Heart left ventricle (tissue), 16 donors: ENCODE measurements around the gene VPS26A. TPM values are rescaled to one million over a fixed set of nuclear protein-coding genes. Genes with fewer than 3 reads are reported as not detected.
A peak's percentile ranks its signal among the peaks of the same experiment; 100 is the strongest.

Experiments used
- ATAC-seq, 4 donors: fragments of 200-7000 bp; cut with Tn5 transposase; one replicate each; pipeline ENCODE4 v1.9.1; 2020 to 2022; ENCODE audit warnings: moderate library complexity in 4 of 4, mild to moderate bottlenecking in 3 of 4, moderate number of reproducible peaks in 1 of 4
- DNase-seq, 5 donors: peaks; one replicate each; pipeline ENCODE4 v3.0.0-alpha.2; 2020
- H3K27ac ChIP-seq, 12 donors: fragments of 200-600 bp; sonication (generic) in 4 of 12; one replicate each; pipeline versions ENCODE4 v1.5.0 to v1.8.0; 2016 to 2022; ENCODE audit warnings: mild to moderate bottlenecking in 2 of 12
- H3K27me3 ChIP-seq, 9 donors: fragments of 200-600 bp; sonication (generic) in 2 of 9; one replicate each; pipeline versions ENCODE4 v1.5.1 to v1.8.0; 2016 to 2022; ENCODE audit warnings: mild to moderate bottlenecking in 3 of 9
- H3K36me3 ChIP-seq, 9 donors: fragments of 200-600 bp; sonication (generic) in 2 of 9; one replicate each; pipeline versions ENCODE4 v1.5.0 to v1.8.0; 2018 to 2022; ENCODE audit warnings: mild to moderate bottlenecking in 2 of 9
- H3K4me1 ChIP-seq, 12 donors: fragments of 200-600 bp; sonication (generic) in 4 of 12; one replicate each; pipeline versions ENCODE4 v1.5.0 to v1.8.0; 2016 to 2022; ENCODE audit warnings: mild to moderate bottlenecking in 3 of 12
- H3K4me3 ChIP-seq, 12 donors: fragments of 200-600 bp; sonication (generic) in 4 of 12; one replicate each; pipeline versions ENCODE4 v1.5.0 to v1.8.0; 2017 to 2022; ENCODE audit warnings: mild to moderate bottlenecking in 9 of 12, moderate library complexity in 4 of 12
- H3K9me3 ChIP-seq, 12 donors: fragments of 200-600 bp; sonication (generic) in 4 of 12; one replicate each; pipeline versions ENCODE4 v1.5.0 to v1.8.0; 2016 to 2022; ENCODE audit warnings: mild to moderate bottlenecking in 1 of 12
- CTCF ChIP-seq, 12 donors: fragments of 200-600 bp; sonication (generic) in 4 of 12; IDR thresholded peaks; one replicate each; pipeline versions ENCODE4 v1.5.0 to v1.8.0; 2018 to 2022; ENCODE audit warnings: antibody characterized with exemption in 12 of 12, mild to moderate bottlenecking in 5 of 12
- POLR2A ChIP-seq, 2 donors: fragments of 450-650 bp; IDR thresholded peaks; one replicate each; pipeline ENCODE4 v1.6.1; 2017; ENCODE audit warnings: antibody characterized with exemption in 2 of 2, mild to moderate bottlenecking in 2 of 2, moderate library complexity in 2 of 2
- WGBS, 4 donors: extraction: QIAGEN DNeasy Blood & Tissue Kit in 2 of 4; methylation state at CpG; one replicate each; pipeline versions ENCODE4 v1.1.5 to v1.1.7; 2013 to 2018; 5-methylcytosine and 5-hydroxymethylcytosine counted together
- intact Hi-C, 10 donors: fragments of 100-400 bp; cut with DNase I; formaldehyde crosslinking; loops; one replicate each; pipeline versions ENCODE4 v1.11.1 to v1.14.2; 2022
- polyA plus RNA-seq, 2 donors: library from polyadenylated mRNA; stranded (reverse); fragments of 200-250 nt; gene quantifications; one replicate each; pipeline ENCODE4 v1.2.3, GENCODE V29; 2013
- total RNA-seq, 9 donors: library from RNA; depleted of rRNA in 2 of 9; stranded (reverse); fragments of >200 nt in 2 of 9; fragmentation: NEBNext Ultra II Directional in 3 of 9; extraction: Animal tissue kit (Norgen Biotek cat#: 25700) in 3 of 9; gene quantifications; one replicate each; pipeline versions ENCODE4 v1.1.0 to v1.2.4, GENCODE V29; 2016 to 2023
- donor health status: ischemic (EF 13 %, LVEDD 7.1; RV severe dilation, severe dysfunction).
- donor health status: healthy with polysubstance abuse.
- donor health status: DM: no; HTN: yes; CAD: no.
- donor health status: DM: no; HTN: no; CAD: no.
- donor health status: ischemic (EF 25% LVEDD 6.9; RV normal size, moderate dysfunction).
- donor health status: ischemic (EF 25% LVEDD 5.7; RV mildly dilated, moderate dysfunction).
- donor health status: healthy.
- donor health status: DM: yes; HTN: yes; CAD: no.
- donor health status: ischemic (EF 35%, LVEDD 5.7; RV mildly dilated, moderate dysfunction).
- donor health status: nonischemic (EF 11% LVEDD 7.7; RV severe dilation, severe dysfunction).
- donor health status: DM: yes; HTN: yes; CAD: no.
- donor health status: PGD.
- donor health status: ischemic (EF 29% LVEDD 5.4; RV normal size, mild dysfunction).
- donor health status: nonischemic (EF 23%, LVEDD 6.1; RV moderate dilation, normal function).

The VPS26A gene
- total and polyA plus RNA-seq, 11 donors = 15.5 to 42.3 (median 34.4) TPM

- intact Hi-C loops = loop anchor here in 2 of 10 donors (10.0 kb wide), 2 partner anchors 177 to 187 kb away; no protein-coding TSS in a partner anchor
- ATAC-seq (no peak), DNase-seq (no peak)
- H3K36me3 ChIP-seq = peaks cover 0 to 42% (median 24%) of the 10 kb centered on the region in 9 donors
- peak overlapping the region in 2 of 12 donors; percentile 86 to 98 for H3K4me3 ChIP-seq
- no peaks in the 10 kb centered on the region for H3K9me3 ChIP-seq
- TF ChIP-seq POLR2A (IDR thresholded peaks at IDR 0.05) (no peak), CTCF (IDR thresholded peaks at IDR 0.05) (no peak)
- H3K4me1 ChIP-seq = peaks cover 0 to 38% (median 26%) of the 10 kb centered on the region in 12 donors
- no peak overlapping the region for H3K27ac ChIP-seq
- no peaks in the 10 kb centered on the region for H3K27me3 ChIP-seq
- WGBS, 4 donors = 85 to 92% (median 89%) methylated on average over 4 of the region's 4 CpGs
Observed at GRCh38 chr10:69182005-69182404, 58.0 kb downstream of the VPS26A start.

- ATAC-seq (no peak), DNase-seq (no peak)
- Histone ChIP-seq H3K36me3 (peaks cover 0 to 87% (median 69%) of the 10 kb centered on the region in 9 donors), H3K4me1 (peaks cover 0 to 21% (median 12%) of the 10 kb centered on the region in 12 donors), H3K4me3 (no peak overlapping the region), H3K9me3 (no peaks in the 10 kb centered on the region), H3K27ac (no peak overlapping the region), H3K27me3 (no peaks in the 10 kb centered on the region)
- 93 to 100% (median 96%) methylated on average over 1 of the region's 1 CpG for WGBS, 4 donors
- TF ChIP-seq POLR2A (IDR thresholded peaks at IDR 0.05) = no peak
- no peak for TF ChIP-seq CTCF (IDR thresholded peaks at IDR 0.05)
- intact Hi-C loops = loop anchor here in 2 of 10 donors (10.0 kb wide), 2 partner anchors 182 to 192 kb away; no protein-coding TSS in a partner anchor
Observed at GRCh38 chr10:69186524-69186923, 62.5 kb downstream of the VPS26A start.

- H3K27ac ChIP-seq = no peak overlapping the region
- WGBS, 4 donors = 66 to 79% (median 72%) methylated on average over 2 of the region's 2 CpGs
- ATAC-seq (no peak), DNase-seq (no peak)
- intact Hi-C loops = no loop called here
- no peaks in the 10 kb centered on the region for H3K27me3 ChIP-seq
- peaks cover 0 to 100% (median 94%) of the 10 kb centered on the region in 9 donors for H3K36me3 ChIP-seq
- no peaks in the 10 kb centered on the region for H3K4me1 ChIP-seq
- no peaks in the 10 kb centered on the region for H3K9me3 ChIP-seq
- H3K4me3 ChIP-seq = no peak overlapping the region
- TF ChIP-seq POLR2A (IDR thresholded peaks at IDR 0.05) (no peak), CTCF (IDR thresholded peaks at IDR 0.05) (no peak)
Observed at GRCh38 chr10:69201045-69201444, 77.1 kb downstream of the VPS26A start.

GRCh38 chr10:69202332-69202731, 78.4 kb downstream of the VPS26A start:
- 86 to 95% (median 91%) methylated on average over 1 of the region's 1 CpG for WGBS, 4 donors
- H3K27ac ChIP-seq = peak overlapping the region in 1 of 12 donors; percentile 64
- no peaks in the 10 kb centered on the region for H3K27me3 ChIP-seq
- DNase-seq (no peak), ATAC-seq (no peak)
- H3K4me1 ChIP-seq = no peaks in the 10 kb centered on the region
- peaks cover 0 to 100% (median 94%) of the 10 kb centered on the region in 9 donors for H3K36me3 ChIP-seq
- H3K9me3 ChIP-seq = no peaks in the 10 kb centered on the region
- TF ChIP-seq CTCF (IDR thresholded peaks at IDR 0.05) (no peak), POLR2A (IDR thresholded peaks at IDR 0.05) (no peak)
- intact Hi-C loops = no loop called here
- no peak overlapping the region for H3K4me3 ChIP-seq
